ENCODE measurements around the gene OGT. TPM values are rescaled to one million over a fixed set of nuclear protein-coding genes. Genes with fewer than 3 reads are reported as not detected.

OGT gene
- total RNA-seq, 1 donor from 2014 or later = 277 TPM

DNA sequence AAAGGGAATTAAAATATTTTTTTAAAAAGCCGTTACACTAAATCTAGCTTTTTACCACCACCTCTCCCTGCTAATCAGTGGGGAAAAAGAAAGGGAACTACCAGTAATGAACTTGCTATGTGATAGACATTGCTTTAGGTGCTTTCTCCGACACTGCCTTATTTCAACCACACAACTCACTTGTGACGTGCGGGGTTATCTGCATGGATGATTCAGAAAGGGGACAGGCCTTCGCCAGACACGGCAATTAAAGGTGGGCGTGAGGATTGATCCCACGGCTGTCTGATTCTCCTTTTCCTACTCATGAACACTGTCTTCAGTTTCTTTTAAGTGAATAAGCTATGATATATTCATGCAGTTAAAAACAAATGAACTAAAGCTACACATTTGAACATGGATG lies 86.3 kb downstream of the OGT start:
- intact Hi-C loops (cut with micrococcal nuclease) = loop anchor here (5.0 kb wide), 2 partner anchors 72 to 87 kb away; partner anchors contain the start of gene OGT

DNA sequence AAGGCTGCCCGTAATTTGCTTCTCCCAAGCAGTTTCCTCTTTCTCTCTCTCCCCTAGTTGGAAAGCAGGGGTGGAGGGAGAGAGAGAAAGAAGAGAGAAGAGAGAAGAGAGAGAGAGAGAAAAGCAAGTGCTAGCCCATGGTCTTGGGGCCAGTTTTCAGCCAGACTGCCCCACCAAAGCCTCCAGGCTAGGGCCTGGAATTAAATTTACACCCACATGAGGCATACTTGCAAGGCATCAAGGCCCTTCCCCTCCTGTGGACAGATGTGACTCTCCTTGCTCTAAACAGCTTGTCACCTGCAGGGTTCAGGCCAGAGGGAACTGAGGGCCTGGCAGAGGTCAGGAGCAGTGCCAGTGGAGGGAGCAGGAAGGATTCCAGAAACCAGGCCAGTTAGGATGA lies 87.1 kb downstream of the OGT start:
- intact Hi-C loops (cut with micrococcal nuclease) = loop anchor here (5.0 kb wide), 2 partner anchors 73 to 88 kb away; partner anchors contain the start of gene OGT

DNA sequence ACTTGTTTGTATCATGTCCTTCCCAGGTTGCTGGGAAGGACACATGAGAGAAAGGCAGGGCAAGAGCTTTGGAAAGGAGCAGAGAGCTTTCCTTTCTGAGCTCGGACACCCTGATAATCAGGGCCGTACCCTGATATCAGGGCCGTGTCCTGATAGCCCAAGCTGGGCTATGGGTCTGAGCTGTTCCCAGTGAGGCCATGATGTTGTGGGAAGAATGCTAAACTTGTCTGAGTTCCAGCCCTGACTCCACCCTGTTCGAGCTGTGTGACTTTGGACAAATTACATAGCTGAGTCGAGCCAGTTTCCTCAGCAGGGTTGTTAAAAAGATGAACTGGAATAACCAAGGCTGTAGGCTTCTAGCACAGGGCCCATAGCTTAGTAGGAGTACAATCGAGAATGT lies 88.7 kb downstream of the OGT start:
- intact Hi-C loops (cut with micrococcal nuclease) = no loop called here

DNA sequence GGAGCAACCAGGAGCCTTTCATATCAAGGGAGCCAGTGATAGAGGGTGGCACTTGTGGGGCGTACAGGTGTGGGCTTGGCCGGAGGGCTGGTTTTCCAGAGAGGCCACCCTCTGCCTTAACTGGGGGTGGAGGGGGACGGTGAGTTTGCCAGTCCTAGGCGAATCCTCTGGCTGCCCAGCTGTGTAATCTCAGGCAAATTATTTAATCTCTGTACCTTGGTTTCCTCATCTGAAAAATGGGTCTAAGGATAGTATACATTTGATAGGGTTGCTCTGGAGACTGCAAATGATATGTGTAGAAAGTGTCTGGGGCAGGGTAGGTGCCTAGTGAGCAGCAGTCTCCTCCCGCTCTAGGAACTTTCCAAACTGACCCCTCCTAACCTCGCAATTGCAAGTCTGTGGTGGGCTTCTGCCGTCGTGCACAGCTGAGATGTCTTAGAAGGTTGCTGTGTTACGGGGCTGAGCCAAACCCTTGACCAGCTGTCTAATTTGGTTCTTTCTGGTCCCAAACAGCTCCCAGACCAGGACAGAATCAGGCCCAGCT lies 89.2 kb downstream of the OGT start:
- intact Hi-C loops (cut with micrococcal nuclease) = no loop called here

DNA sequence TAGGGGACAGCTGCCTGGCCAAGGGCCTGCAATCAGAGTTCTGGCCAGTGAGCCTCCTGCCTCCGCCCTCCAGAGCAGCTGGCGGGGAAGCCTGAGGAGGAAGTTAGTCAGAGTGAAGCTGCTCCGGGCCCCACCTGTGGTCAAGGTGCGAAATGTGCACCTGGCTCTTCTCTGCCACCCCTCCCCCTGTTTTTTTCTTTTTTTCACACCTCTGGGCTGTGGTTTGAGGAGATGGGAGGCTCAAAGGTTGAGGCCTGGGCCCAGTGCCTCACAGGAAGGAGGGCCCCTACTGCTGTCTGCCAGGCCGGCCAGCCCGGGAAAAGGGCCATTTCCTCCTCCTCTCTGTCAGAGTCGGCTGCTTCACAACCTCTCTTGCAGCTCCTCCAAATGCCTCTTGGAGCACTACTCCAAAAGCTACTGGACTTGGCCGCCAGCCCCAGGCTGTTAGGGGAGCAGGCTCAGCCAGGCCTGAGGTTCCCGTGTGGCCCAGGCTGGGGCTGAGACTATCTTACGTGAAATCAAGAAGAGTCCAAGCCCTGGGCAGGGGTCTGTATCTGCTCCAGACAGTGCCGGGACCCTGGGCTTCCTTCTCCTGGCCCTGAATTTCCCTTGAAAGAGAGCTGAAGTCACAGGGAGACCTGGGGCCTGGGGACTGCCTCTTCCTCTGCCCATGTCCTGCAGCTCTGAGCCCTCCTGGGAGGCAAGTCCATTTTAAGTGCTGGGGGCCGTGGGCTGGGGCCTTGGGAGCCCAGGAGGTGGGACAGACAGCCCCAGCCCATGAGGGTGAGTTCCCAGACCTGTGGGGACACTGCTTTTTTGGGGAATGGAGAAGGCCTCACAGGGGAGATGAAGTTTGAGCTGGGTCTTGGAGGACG lies 89.9 kb downstream of the OGT start:
- intact Hi-C loops (cut with micrococcal nuclease) = no loop called here

DNA sequence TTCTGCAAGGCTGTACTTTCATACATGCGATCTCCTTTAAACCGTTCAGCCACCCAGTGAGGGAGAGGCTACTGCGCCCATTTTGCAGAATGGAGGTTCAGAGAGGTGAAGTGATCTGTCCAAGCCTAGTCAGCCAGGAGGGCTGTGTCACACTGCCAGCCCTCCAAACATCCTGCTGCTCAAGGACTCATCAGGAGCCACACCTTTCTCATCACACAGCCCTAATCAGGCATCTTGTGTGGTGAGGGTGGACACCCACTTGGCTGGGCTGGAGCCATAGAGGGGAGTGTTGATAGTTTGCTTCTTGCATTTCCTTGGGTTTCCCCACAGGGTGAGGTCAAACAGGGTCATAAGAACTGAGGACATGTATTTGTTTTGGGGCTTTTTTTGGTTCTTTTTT lies 90.8 kb downstream of the OGT start:
- intact Hi-C loops (cut with micrococcal nuclease) = no loop called here

DNA sequence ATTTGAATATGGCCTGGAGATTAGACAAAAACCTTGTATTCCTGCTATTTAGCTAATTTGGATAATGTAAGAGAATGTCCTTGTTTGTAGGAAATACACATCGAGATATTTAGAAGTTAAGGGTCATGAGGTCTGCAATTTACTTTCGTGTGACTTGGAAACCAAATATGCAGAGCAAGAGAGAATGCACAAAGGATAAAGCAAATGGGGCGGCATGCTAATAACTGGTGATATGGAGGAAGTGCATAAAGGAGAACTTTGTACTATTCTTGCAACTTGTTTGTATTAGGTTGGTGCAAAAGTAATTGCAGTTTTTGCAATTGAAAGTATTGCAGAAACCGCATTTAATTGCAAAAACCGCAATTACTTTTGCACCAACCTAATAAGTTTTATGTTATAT lies 92.6 kb downstream of the OGT start:
- intact Hi-C loops (cut with micrococcal nuclease) = no loop called here

Other genes with a start within 250 kb of the OGT start
- 510 and 529 TPM in 2 replicates for gene NONO, start 249.5 kb upstream of the OGT start, total RNA-seq
- 5.6 and 7.8 TPM in 2 replicates for gene ITGB1BP2, start 231.4 kb upstream of the OGT start, total RNA-seq
- gene TAF1, start 166.7 kb upstream of the OGT start, total RNA-seq = 43.3 and 45.5 TPM in 2 replicates
- 3.6 and 4.3 TPM in 2 replicates for gene GCNA, start 45.3 kb downstream of the OGT start, total RNA-seq
- 32.8 and 35.1 TPM in 2 replicates for gene CXCR3, start 85.4 kb downstream of the OGT start, total RNA-seq
- not detected in 2 replicates for gene CXorf49, start 185.2 kb downstream of the OGT start, total RNA-seq
- gene CXorf49B, start 230.2 kb downstream of the OGT start, total RNA-seq = not detected in 2 replicates

Measured in T-helper 2 cell treated with Interferon-gamma antibody and Interleukin-4, amounts not matched to agents 100 ng/mL and 5 ng/mL, for 36 hours (primary cell).